ENCODE results near the gene EPHB4.

EPHB4 gene

GRCh38 chr7:100793806-100794660, 33.3 kb downstream of the EPHB4 start:
- Mint-ChIP-seq H3K36me3 (ENCODE audit: low read depth) (no peaks in the 10 kb centered on the region), H3K27ac (no peak overlapping the region), H3K9me3 (no peaks in the 10 kb centered on the region), H3K4me1 (no peaks in the 10 kb centered on the region), H3K27me3 (peaks cover 7% of the 10 kb centered on the region), H3K4me3 (no peak overlapping the region)
- ATAC-seq = no peak
- no peak for DNase-seq

- no peak overlapping the region for H3K4me3 Mint-ChIP-seq
- H3K27me3 Mint-ChIP-seq = peaks cover 8% of the 10 kb centered on the region
- H3K4me1 Mint-ChIP-seq = no peaks in the 10 kb centered on the region
- H3K27ac Mint-ChIP-seq = no peak overlapping the region
- H3K9me3 Mint-ChIP-seq = no peaks in the 10 kb centered on the region
- no peak for DNase-seq
- no peaks in the 10 kb centered on the region for H3K36me3 Mint-ChIP-seq (ENCODE audit: low read depth)
- no peak for ATAC-seq
These were observed 35.2 kb downstream of the EPHB4 start for GRCh38 chr7:100791881-100792666.

- H3K27me3 Mint-ChIP-seq = peaks cover 11% of the 10 kb centered on the region
These were observed 38.3 kb downstream of the EPHB4 start for GRCh38 chr7:100789055-100789454.

GRCh38 chr7:100786323-100786722, 41.0 kb downstream of the EPHB4 start:
- DNase-seq (no peak), ATAC-seq (no peak)
- Mint-ChIP-seq H3K9me3 (no peaks in the 10 kb centered on the region), H3K4me1 (peaks cover 2% of the 10 kb centered on the region), H3K27me3 (peaks cover 10% of the 10 kb centered on the region), H3K4me3 (no peak overlapping the region), H3K36me3 (ENCODE audit: low read depth) (no peaks in the 10 kb centered on the region), H3K27ac (no peak overlapping the region)

More at GRCh38 chr7:100789055-100789454, 38.3 kb downstream of the EPHB4 start:
- H3K4me1 Mint-ChIP-seq = peaks cover 2% of the 10 kb centered on the region
- no peaks in the 10 kb centered on the region for H3K36me3 Mint-ChIP-seq (ENCODE audit: low read depth)
- ATAC-seq (no peak), DNase-seq (no peak)
- H3K4me3 Mint-ChIP-seq = no peak overlapping the region
- no peak overlapping the region for H3K27ac Mint-ChIP-seq
- H3K9me3 Mint-ChIP-seq = no peaks in the 10 kb centered on the region

GRCh38 chr7:100785878-100786277, 41.4 kb downstream of the EPHB4 start:
- ATAC-seq (no peak), DNase-seq (no peak)
- H3K9me3 Mint-ChIP-seq = no peaks in the 10 kb centered on the region
- H3K27me3 Mint-ChIP-seq = peaks cover 9% of the 10 kb centered on the region
- H3K27ac Mint-ChIP-seq = no peak overlapping the region
- peak overlapping the region; percentile 12 for H3K4me3 Mint-ChIP-seq
- no peaks in the 10 kb centered on the region for H3K36me3 Mint-ChIP-seq (ENCODE audit: low read depth)
- peaks cover 2% of the 10 kb centered on the region for H3K4me1 Mint-ChIP-seq

GRCh38 chr7:100783804-100784203, 43.5 kb downstream of the EPHB4 start:
- Mint-ChIP-seq H3K4me1 (peaks cover 2% of the 10 kb centered on the region), H3K27me3 (peaks cover 9% of the 10 kb centered on the region), H3K4me3 (no peak overlapping the region), H3K36me3 (ENCODE audit: low read depth) (no peaks in the 10 kb centered on the region), H3K27ac (no peak overlapping the region), H3K9me3 (no peaks in the 10 kb centered on the region)
- ATAC-seq (no peak), DNase-seq (no peak)

GRCh38 chr7:100781255-100781654, 46.1 kb downstream of the EPHB4 start:
- Mint-ChIP-seq H3K9me3 (no peaks in the 10 kb centered on the region), H3K4me1 (peaks cover 2% of the 10 kb centered on the region), H3K36me3 (ENCODE audit: low read depth) (no peaks in the 10 kb centered on the region), H3K27ac (no peak overlapping the region), H3K4me3 (no peak overlapping the region), H3K27me3 (peaks cover 10% of the 10 kb centered on the region)
- DNase-seq (no peak), ATAC-seq (no peak)

- Mint-ChIP-seq H3K27me3 (peaks cover 9% of the 10 kb centered on the region), H3K4me1 (no peaks in the 10 kb centered on the region), H3K4me3 (no peak overlapping the region), H3K36me3 (ENCODE audit: low read depth) (no peaks in the 10 kb centered on the region), H3K27ac (no peak overlapping the region), H3K9me3 (no peaks in the 10 kb centered on the region)
- ATAC-seq = no peak
- no peak for DNase-seq
These were observed 48.0 kb downstream of the EPHB4 start for GRCh38 chr7:100779359-100779758.

GRCh38 chr7:100778061-100778621, 49.2 kb downstream of the EPHB4 start:
- H3K36me3 Mint-ChIP-seq (ENCODE audit: low read depth) = no peaks in the 10 kb centered on the region
- no peaks in the 10 kb centered on the region for H3K4me1 Mint-ChIP-seq
- H3K27me3 Mint-ChIP-seq = peaks cover 9% of the 10 kb centered on the region
- H3K27ac Mint-ChIP-seq = no peak overlapping the region
- no peak for DNase-seq
- ATAC-seq = no peak
- no peaks in the 10 kb centered on the region for H3K9me3 Mint-ChIP-seq
- H3K4me3 Mint-ChIP-seq = no peak overlapping the region

GRCh38 chr7:100773491-100773890, 53.8 kb downstream of the EPHB4 start:
- peaks cover 11% of the 10 kb centered on the region for H3K27me3 Mint-ChIP-seq
- no peaks in the 10 kb centered on the region for H3K9me3 Mint-ChIP-seq
- H3K4me3 Mint-ChIP-seq = no peak overlapping the region
- ATAC-seq = no peak
- H3K27ac Mint-ChIP-seq = no peak overlapping the region
- no peaks in the 10 kb centered on the region for H3K36me3 Mint-ChIP-seq (ENCODE audit: low read depth)
- H3K4me1 Mint-ChIP-seq = no peaks in the 10 kb centered on the region
- no peak for DNase-seq

GRCh38 chr7:100768784-100769183, 58.5 kb downstream of the EPHB4 start:
- DNase-seq = no peak
- H3K4me3 Mint-ChIP-seq = no peak overlapping the region
- H3K9me3 Mint-ChIP-seq = no peaks in the 10 kb centered on the region
- H3K27ac Mint-ChIP-seq = no peak overlapping the region
- peaks cover 5% of the 10 kb centered on the region for H3K27me3 Mint-ChIP-seq
- ATAC-seq = no peak
- H3K4me1 Mint-ChIP-seq = no peaks in the 10 kb centered on the region
- no peaks in the 10 kb centered on the region for H3K36me3 Mint-ChIP-seq (ENCODE audit: low read depth)

- Mint-ChIP-seq H3K4me3 (no peak overlapping the region), H3K4me1 (no peaks in the 10 kb centered on the region), H3K27me3 (peaks cover 5% of the 10 kb centered on the region), H3K9me3 (no peaks in the 10 kb centered on the region), H3K36me3 (ENCODE audit: low read depth) (no peaks in the 10 kb centered on the region), H3K27ac (no peak overlapping the region)
- DNase-seq (no peak), ATAC-seq (no peak)
These were observed 62.1 kb downstream of the EPHB4 start for GRCh38 chr7:100765250-100765649.

GRCh38 chr7:100764841-100765240, 62.5 kb downstream of the EPHB4 start:
- Mint-ChIP-seq H3K27me3 (peaks cover 5% of the 10 kb centered on the region), H3K9me3 (no peaks in the 10 kb centered on the region), H3K4me1 (no peaks in the 10 kb centered on the region), H3K4me3 (no peak overlapping the region), H3K36me3 (ENCODE audit: low read depth) (no peaks in the 10 kb centered on the region), H3K27ac (no peak overlapping the region)
- DNase-seq (no peak), ATAC-seq (no peak)

- no peaks in the 10 kb centered on the region for H3K4me1 Mint-ChIP-seq
- ATAC-seq = no peak
These were observed 63.7 kb downstream of the EPHB4 start for GRCh38 chr7:100763556-100764140.

More at GRCh38 chr7:100763556-100764140, 63.7 kb downstream of the EPHB4 start:
- DNase-seq = no peak
- Mint-ChIP-seq H3K27me3 (peaks cover 4% of the 10 kb centered on the region), H3K36me3 (ENCODE audit: low read depth) (no peaks in the 10 kb centered on the region), H3K27ac (no peak overlapping the region), H3K9me3 (no peaks in the 10 kb centered on the region), H3K4me3 (no peak overlapping the region)

Data from activated naive CD8-positive, alpha-beta T cell treated with anti-CD3 and anti-CD28 coated beads, Interleukin-2, amount 50 U/mL, for 24 hours (primary cell).